GM10248 (cell line): ENCODE results near the gene AQP10.
A peak's percentile ranks its signal among the peaks of the same experiment; 100 is the strongest.
"Not testable (repeated sequence)": the region's sequence is repeated elsewhere in the genome, so short reads cannot be mapped to it uniquely, and the experiment has no call there.

Experiments
- CTCF ChIA-PET: fragments of 300-600 bp; sonication (Branson Sonifier 250); formaldehyde crosslinking; extraction: SDS; loops from one replicate; lab custom pipeline; 2021; ENCODE audit warnings: antibody characterized with exemption; lab: Yijun Ruan, JAX
- POLR2A ChIA-PET: fragments of 350-650 bp; sonication (Branson Sonifier 250); formaldehyde crosslinking; extraction: SDS; loops from one replicate; lab custom pipeline; 2020; ENCODE audit warnings: antibody characterized with exemption; lab: Yijun Ruan, JAX
- DNase-seq: peaks from one replicate; pipeline ENCODE4 v3.0.0; 2012; ENCODE audit errors: extremely low spot score
- CTCF ChIP-seq: IDR thresholded peaks from 2 replicates; pipeline ENCODE4 v1.5.1; 2012; ENCODE audit warnings: mild to moderate bottlenecking, low read depth; ENCODE audit errors: extremely low read depth, missing control alignments, control extremely low read depth

Gene AQP10

GRCh38 chr1:154320882-154321608 lies at the start of gene AQP10:
Gene AQP10, plus strand, starts transcription at chr1:154321093. Its CDS starts 63 bp downstream, at chr1:154321156.
- ChIA-PET POLR2A (no interaction called here), CTCF (interaction anchor here (1.1 to 9.8 kb wide), 3 partner anchors 13 to 158 kb away, joined by 3 to 120 read pairs (median 3); no protein-coding TSS in a partner anchor)
- no peak for DNase-seq
- TF ChIP-seq CTCF, result no peak

GRCh38 chr1:154272217-154272998 lies 48.5 kb upstream of the AQP10 start, which contains the start of gene HAX1:
Gene HAX1, plus strand, starts transcription at chr1:154272629. Its CDS starts 95 bp downstream, at chr1:154272724.
- peak; percentile 74 for TF ChIP-seq CTCF
- ChIA-PET POLR2A (interaction anchor here (0.7 to 1.6 kb wide), 2 partner anchors 70 to 282 kb away, joined by 3 to 15 read pairs; partner anchors contain the start of gene RPS27), CTCF (interaction anchor here (0.7 to 4.7 kb wide), 26 partner anchors 13 to 480 kb away, joined by 3 to 43 read pairs (median 4); partner anchors contain the start of genes RAB13, TPM3 and UBAP2L)
- DNase-seq, result peak; percentile 95

- ChIA-PET CTCF (interaction anchor here (0.8 to 4.7 kb wide), 10 partner anchors 14 to 475 kb away, joined by 3 to 43 read pairs (median 4); partner anchors contain the start of gene TPM3), POLR2A (no interaction called here)
- DNase-seq, result no peak
- TF ChIP-seq CTCF, result no peak
These were observed 47.8 kb upstream of the AQP10 start for GRCh38 chr1:154272999-154273563.

- ChIA-PET POLR2A (no interaction called here), CTCF (interaction anchor here (1.0 to 3.3 kb wide), 4 partner anchors 54 to 75 kb away, joined by 3 to 22 read pairs (median 4); no protein-coding TSS in a partner anchor)
- DNase-seq, result no peak
- TF ChIP-seq CTCF, result peak; percentile 25
These were observed 44.1 kb upstream of the AQP10 start for GRCh38 chr1:154276797-154277196.

- POLR2A ChIA-PET, CTCF ChIA-PET, DNase-seq: not testable (repeated sequence)
These were observed 33.3 kb upstream of the AQP10 start for GRCh38 chr1:154287591-154287990.

- TF ChIP-seq CTCF, result no peak
These were observed 32.2 kb upstream of the AQP10 start for GRCh38 chr1:154288661-154289060.

More at GRCh38 chr1:154288661-154289060, 32.2 kb upstream of the AQP10 start:
- no peak for DNase-seq
- ChIA-PET POLR2A (no interaction called here), CTCF (no interaction called here)
